HEK293 (cell line): ENCODE data around the gene IDI1.
"Not testable (repeated sequence)": the region's sequence is repeated elsewhere in the genome, so short reads cannot be mapped to it uniquely, and the experiment has no call there.

ENCODE experiments used
- CTCF ChIA-PET: fragments of 350-600 bp; formaldehyde crosslinking; extraction: SDS; loops from one replicate; lab custom pipeline; 2021; ENCODE audit warnings: antibody characterized with exemption; lab: Yijun Ruan, JAX
- POLR2A ChIA-PET: fragments of 300-600 bp; formaldehyde crosslinking; extraction: SDS; loops from one replicate; lab custom pipeline; 2020; ENCODE audit warnings: antibody characterized with exemption, inconsistent platforms; lab: Yijun Ruan, JAX
- H3K27ac ChIP-seq: fragments of 200-500 bp; sonication (Bioruptor generic); 2 replicates; pipeline ENCODE4 v1.5.1; 2014; ENCODE audit warnings: low read depth, low read length, control low read depth, inconsistent platforms; ENCODE audit errors: extremely low read depth
- H3K36me3 ChIP-seq, 2 experiments: fragments of 200-500 bp in 1 of 2; sonication (Bioruptor generic) in 1 of 2; 1 replicate in 1 of 2; 2 replicates in 1 of 2; pipeline ENCODE4 v1.5.1; 2014 to 2017; ENCODE audit warnings: inconsistent platforms in 2 of 2, low read length in 2 of 2; ENCODE audit not compliant: control insufficient read depth in 2 of 2, insufficient read depth in 1 of 2
- H3K4me1 ChIP-seq: fragments of 200-500 bp; sonication (Bioruptor generic); 2 replicates; pipeline ENCODE4 v1.5.1; 2014; ENCODE audit warnings: mild to moderate bottlenecking, low read length, inconsistent platforms; ENCODE audit not compliant: control insufficient read depth, insufficient read depth
- H3K4me3 ChIP-seq: 2 replicates; pipeline ENCODE4 v1.5.1; 2011; ENCODE audit warnings: low read depth, mild to moderate bottlenecking, control low read depth, low read length, moderate library complexity
- H3K9me3 ChIP-seq: fragments of 200-500 bp; sonication (Bioruptor generic); 2 replicates; pipeline ENCODE4 v1.5.1; 2014; ENCODE audit warnings: low read depth, low read length, inconsistent platforms; ENCODE audit not compliant: control insufficient read depth, insufficient read depth
- EGR2 ChIP-seq: fragments of 450-650 bp; formaldehyde crosslinking; IDR thresholded peaks from 2 replicates; pipeline ENCODE4 v1.5.1; 2016; ENCODE audit warnings: low read depth, missing biosample characterization, missing genetic modification characterization
- GLI2 ChIP-seq: fragments of 450-650 bp; formaldehyde crosslinking; IDR thresholded peaks from 2 replicates; pipeline ENCODE4; 2017; ENCODE audit warnings: missing biosample characterization, missing genetic modification characterization, low read depth, borderline replicate concordance
- IKZF3 ChIP-seq: fragments of 450-650 bp; IDR thresholded peaks from 2 replicates; pipeline ENCODE4 v1.5.0; 2018; ENCODE audit warnings: missing biosample characterization, mild to moderate bottlenecking, missing genetic modification characterization, moderate library complexity
- KLF16 ChIP-seq: fragments of 450-650 bp; formaldehyde crosslinking; IDR thresholded peaks from 2 replicates; pipeline ENCODE4 v1.5.1; 2017; ENCODE audit warnings: missing biosample characterization, missing genetic modification characterization
- MEIS1 ChIP-seq: sonication (generic); formaldehyde crosslinking; IDR thresholded peaks from 2 replicates; pipeline ENCODE4 v1.8.1; 2022; ENCODE audit warnings: missing genetic modification reagents, mild to moderate bottlenecking, borderline replicate concordance
- PRDM4 ChIP-seq: fragments of 450-650 bp; formaldehyde crosslinking; IDR thresholded peaks from 2 replicates; pipeline ENCODE4 v1.5.1; 2017; ENCODE audit warnings: missing biosample characterization, missing genetic modification characterization
- SP2 ChIP-seq: fragments of 450-650 bp; formaldehyde crosslinking; IDR thresholded peaks from 2 replicates; pipeline ENCODE4 v1.5.1; 2016; ENCODE audit warnings: missing biosample characterization, missing genetic modification characterization
- TRIM28 ChIP-seq: IDR thresholded peaks from 2 replicates; pipeline ENCODE4 v1.6.1; 2011; ENCODE audit warnings: low read length, control low read depth, borderline replicate concordance
- ZFHX2 ChIP-seq: fragments of 450-650 bp; formaldehyde crosslinking; conservative IDR thresholded peaks from 2 replicates; pipeline ENCODE4 v1.5.1; 2016; ENCODE audit warnings: missing biosample characterization, missing genetic modification characterization
- ZNF214 ChIP-seq: fragments of 450-650 bp; formaldehyde crosslinking; IDR thresholded peaks from 2 replicates; pipeline ENCODE4 v1.5.1; 2017; ENCODE audit warnings: missing biosample characterization, mild to moderate bottlenecking, missing genetic modification characterization, borderline replicate concordance
- ZNF221 ChIP-seq: fragments of 450-650 bp; formaldehyde crosslinking; IDR thresholded peaks from 2 replicates; pipeline ENCODE4 v1.5.1; 2017; ENCODE audit warnings: missing biosample characterization, missing genetic modification characterization, borderline replicate concordance
- ZNF26 ChIP-seq: fragments of 450-650 bp; formaldehyde crosslinking; IDR thresholded peaks from 2 replicates; pipeline ENCODE4 v1.5.1; 2016; ENCODE audit warnings: missing biosample characterization, missing genetic modification characterization
- ZNF292 ChIP-seq: fragments of 450-650 bp; formaldehyde crosslinking; IDR thresholded peaks from 2 replicates; pipeline ENCODE4 v1.5.1; 2016; ENCODE audit warnings: low read depth, missing biosample characterization, missing genetic modification characterization, borderline replicate concordance
- ZNF362 ChIP-seq: fragments of 450-650 bp; formaldehyde crosslinking; IDR thresholded peaks from 2 replicates; pipeline ENCODE4 v1.5.1; 2016; ENCODE audit warnings: missing biosample characterization, missing genetic modification characterization
- ZNF449 ChIP-seq: fragments of 450-650 bp; formaldehyde crosslinking; IDR thresholded peaks from 2 replicates; pipeline ENCODE4 v1.5.1; 2017; ENCODE audit warnings: missing biosample characterization, mild to moderate bottlenecking, missing genetic modification characterization, moderate library complexity
- ZNF670 ChIP-seq: fragments of 450-650 bp; formaldehyde crosslinking; IDR thresholded peaks from 2 replicates; pipeline ENCODE4 v1.5.1; 2016; ENCODE audit warnings: missing biosample characterization, missing genetic modification characterization, low read depth
- ZNF791 ChIP-seq: fragments of 450-650 bp; formaldehyde crosslinking; IDR thresholded peaks from 2 replicates; pipeline ENCODE4 v1.5.1; 2016; ENCODE audit warnings: missing biosample characterization, missing genetic modification characterization
- ZSCAN30 ChIP-seq: fragments of 450-650 bp; IDR thresholded peaks from 2 replicates; pipeline ENCODE4 v1.5.1; 2018; ENCODE audit warnings: missing biosample characterization, mild to moderate bottlenecking, missing genetic modification characterization, moderate library complexity

IDI1 gene

GRCh38 chr10:1010703-1011102 is 38.2 kb downstream of the IDI1 start (continued):
- TF ChIP-seq GLI2 (no peak), ZSCAN30 (no peak)

GRCh38 chr10:1009947-1010346 is 39.0 kb downstream of the IDI1 start:
- CTCF ChIA-PET: interaction anchor here (0.7 kb wide), 1 partner anchor 28 kb away, joined by 3 read pairs; no protein-coding TSS in a partner anchor
- H3K9me3 ChIP-seq, POLR2A ChIA-PET, H3K27ac ChIP-seq, H3K4me3 ChIP-seq, H3K4me1 ChIP-seq: not testable (repeated sequence)
- TF ChIP-seq EGR2 (tag by site-specific recombination) (peak; percentile 69; the same call in 1 of the 2 replicates), ZFHX2 (peak; percentile 55)
- H3K36me3 ChIP-seq: peaks cover 60 to 94% of the 10 kb centered on the region in 2 experiments

- no peak overlapping the region for H3K27ac ChIP-seq
- ChIA-PET CTCF (no interaction called here), POLR2A (no interaction called here)
Measured at GRCh38 chr10:1009071-1009494, 39.8 kb downstream of the IDI1 start.

GRCh38 chr10:1007583-1007982 is 41.3 kb downstream of the IDI1 start:
- POLR2A ChIA-PET: no interaction called here

More at GRCh38 chr10:1009071-1009494, 39.8 kb downstream of the IDI1 start:
- TF ChIP-seq PRDM4 (tag by site-specific recombination): 0 out of 2 replicates have a peak, but pooled peaks have one; percentile 15
- TF ChIP-seq ZNF362: no peak
- TF ChIP-seq ZNF449 (tag by site-specific recombination): no peak
- no peak for TF ChIP-seq ZNF791 (tag by site-specific recombination)
- TF ChIP-seq, all 188 proteins: peak for 1
- Histone ChIP-seq H3K4me3 (no peak overlapping the region), H3K36me3 (peaks cover 56 to 94% of the 10 kb centered on the region in 2 experiments), H3K9me3 (no peaks in the 10 kb centered on the region), H3K4me1 (no peaks in the 10 kb centered on the region)

More at GRCh38 chr10:1007583-1007982, 41.3 kb downstream of the IDI1 start:
- Histone ChIP-seq H3K4me3 (no peak overlapping the region), H3K9me3 (no peaks in the 10 kb centered on the region), H3K4me1 (no peaks in the 10 kb centered on the region), H3K27ac (no peak overlapping the region), H3K36me3 (peaks cover 67 to 99% of the 10 kb centered on the region in 2 experiments)
- no peak for TF ChIP-seq ZNF214 (tag by site-specific recombination)
- TF ChIP-seq ZNF670 (tag by site-specific recombination): no peak
- no peak for TF ChIP-seq ZNF26 (tag by site-specific recombination)
- no peak for TF ChIP-seq SP2 (tag by site-specific recombination)
- TF ChIP-seq TRIM28: no peak
- no peak for TF ChIP-seq IKZF3 (tag by site-specific recombination)
- no peak for TF ChIP-seq ZNF221 (tag by site-specific recombination)
- TF ChIP-seq ZNF292 (tag by site-specific recombination): no peak
- TF ChIP-seq MEIS1 (CRISPR knock-in tag): no peak
- TF ChIP-seq KLF16: no peak
- CTCF ChIA-PET: no interaction called here
